Neural cell (in vitro differentiated cells): Measurements from ENCODE around the gene PRSS2. TPM values are rescaled to one million over a fixed set of nuclear protein-coding genes. Genes with fewer than 3 reads are reported as not detected.

ENCODE experiments used
- H2AFZ ChIP-seq: fragments of 200-600, 300-800 bp; sonication (generic), shearing (Covaris generic); 2 replicates; pipeline ENCODE4 v1.6.0; 2014; ENCODE audit warnings: low read depth, mild to moderate bottlenecking, antibody characterized with exemption, low read length, moderate library complexity
- H3F3A ChIP-seq: fragments of 200-600 bp; shearing (Covaris generic); 2 replicates; pipeline ENCODE4 v1.6.1; 2016; ENCODE audit warnings: mild to moderate bottlenecking, moderate library complexity, mixed read lengths, antibody characterized with exemption, low read length; ENCODE audit not compliant: insufficient read depth, poor library complexity, severe bottlenecking
- H3K27ac ChIP-seq: fragments of 200-600, 300-800 bp; sonication (generic), shearing (Covaris generic); 2 replicates; pipeline ENCODE4 v1.5.1; 2014; ENCODE audit warnings: mild to moderate bottlenecking, low read length, moderate library complexity
- H3K27me3 ChIP-seq: fragments of 300-800, 200-600 bp; sonication (generic), shearing (Covaris generic); 2 replicates; pipeline ENCODE4 v1.6.0; 2014; ENCODE audit warnings: mild to moderate bottlenecking, low read depth, low read length, moderate library complexity; ENCODE audit not compliant: insufficient read depth
- H3K36me3 ChIP-seq: fragments of 300-800, 200-600 bp; sonication (generic), shearing (Covaris generic); 2 replicates; pipeline ENCODE4 v1.5.1; 2014; ENCODE audit warnings: mild to moderate bottlenecking, antibody characterized with exemption, low read length, moderate library complexity; ENCODE audit not compliant: insufficient read depth
- H3K4me2 ChIP-seq: fragments of 300-800, 200-600 bp; sonication (generic), shearing (Covaris generic); 2 replicates; pipeline ENCODE4 v1.6.0; 2014; ENCODE audit warnings: mild to moderate bottlenecking, low read length
- H3K4me3 ChIP-seq: fragments of 300-800, 200-600 bp; sonication (generic), shearing (Covaris generic); 2 replicates; pipeline ENCODE4 v1.5.1; 2014; ENCODE audit warnings: mild to moderate bottlenecking, low read length, moderate library complexity
- H3K79me2 ChIP-seq: fragments of 200-600 bp; shearing (Covaris generic); replicated peaks from 2 replicates; pipeline ENCODE4 v1.6.0; 2014; ENCODE audit warnings: mild to moderate bottlenecking, low read length, moderate library complexity; ENCODE audit not compliant: insufficient read depth
- H3K9ac ChIP-seq: fragments of 300-800, 200-600 bp; sonication (generic), shearing (Covaris generic); 2 replicates; pipeline ENCODE4 v1.6.1; 2016; ENCODE audit warnings: mild to moderate bottlenecking, low read length, mixed read lengths
- H3K9me2 ChIP-seq: fragments of 200-600 bp; shearing (Covaris generic); 2 replicates; pipeline ENCODE4 v1.6.1; 2016; ENCODE audit warnings: mild to moderate bottlenecking, low read length, mixed read lengths; ENCODE audit not compliant: insufficient read depth
- H3K9me3 ChIP-seq: fragments of 200-600, 300-800 bp; sonication (generic), shearing (Covaris generic); 2 replicates; pipeline ENCODE4 v1.6.1; 2016; ENCODE audit warnings: mild to moderate bottlenecking, mixed run types, low read length, moderate library complexity, mixed read lengths
- H4K20me1 ChIP-seq: fragments of 200-600 bp; shearing (Covaris generic); 2 replicates; pipeline ENCODE4 v1.6.1; 2016; ENCODE audit warnings: mild to moderate bottlenecking, mixed run types; ENCODE audit not compliant: insufficient read depth
- CTCF ChIP-seq: fragments of 450-650 bp; IDR thresholded peaks from 2 replicates; pipeline ENCODE4 v1.5.1; 2014; ENCODE audit warnings: antibody characterized with exemption, mild to moderate bottlenecking, moderate library complexity; ENCODE audit not compliant: poor library complexity, severe bottlenecking
- EP300 ChIP-seq: fragments of 450-650 bp; conservative IDR thresholded peaks from 2 replicates; pipeline ENCODE4 v1.6.1; 2014; ENCODE audit warnings: antibody characterized with exemption, mild to moderate bottlenecking, moderate library complexity; ENCODE audit not compliant: poor library complexity, severe bottlenecking
- EZH2 ChIP-seq: fragments of 200-600, 300-800 bp; shearing (Covaris generic), sonication (generic); IDR thresholded peaks from 2 replicates; pipeline ENCODE4 v1.6.1; 2014; ENCODE audit warnings: antibody characterized with exemption, low read length, borderline replicate concordance, mild to moderate bottlenecking; ENCODE audit not compliant: insufficient read depth, poor library complexity, severe bottlenecking
- MXI1 ChIP-seq: fragments of 450-650 bp; conservative IDR thresholded peaks from 2 replicates; pipeline ENCODE4 v1.6.1; 2014; ENCODE audit warnings: antibody characterized with exemption, mild to moderate bottlenecking; ENCODE audit not compliant: poor library complexity, severe bottlenecking
- POLR2AphosphoS5 ChIP-seq: IDR thresholded peaks from 2 replicates; pipeline ENCODE4 v1.6.1; 2012
- RAD21 ChIP-seq: fragments of 450-650 bp; conservative IDR thresholded peaks from 2 replicates; pipeline ENCODE4 v1.6.1; 2014; ENCODE audit warnings: antibody characterized with exemption, mild to moderate bottlenecking, moderate library complexity
- REST ChIP-seq: IDR thresholded peaks from 2 replicates; pipeline ENCODE4 v1.6.1; 2012; ENCODE audit warnings: borderline replicate concordance
- SMC3 ChIP-seq: fragments of 450-650 bp; conservative IDR thresholded peaks from 2 replicates; pipeline ENCODE4 v1.6.1; 2014; ENCODE audit warnings: antibody characterized with exemption, mild to moderate bottlenecking, moderate library complexity; ENCODE audit not compliant: poor library complexity
- TAF1 ChIP-seq: IDR thresholded peaks from 2 replicates; pipeline ENCODE4 v1.6.1; 2012; ENCODE audit warnings: low read depth
- polyA plus RNA-seq: library from polyadenylated mRNA; depleted of rRNA; stranded (reverse); fragments of >200 nt; gene quantifications from 2 replicates; pipeline ENCODE4 v1.2.3, GENCODE V29; 2014

PRSS2 gene
- polyA plus RNA-seq, 1 donor from 2014 or later = not detected

- Histone ChIP-seq H3K27ac (no peak overlapping the region), H3K9me2 (no peaks in the 10 kb centered on the region), H3K9ac (no peak overlapping the region), H3K36me3 (no peaks in the 10 kb centered on the region), H3K4me2 (no peak overlapping the region), H3F3A (no peaks in the 10 kb centered on the region), H4K20me1 (no peaks in the 10 kb centered on the region), H3K79me2 (no peaks in the 10 kb centered on the region), H3K9me3 (no peaks in the 10 kb centered on the region), H3K4me3 (no peak overlapping the region), H2AFZ (no peak overlapping the region), H3K27me3 (no peaks in the 10 kb centered on the region)
- TF ChIP-seq SMC3 = no peak
- TF ChIP-seq TAF1 = no peak
- no peak for TF ChIP-seq POLR2AphosphoS5
- TF ChIP-seq CTCF = no peak
- no peak for TF ChIP-seq REST
- no peak for TF ChIP-seq EZH2
Measured at GRCh38 chr7:142806022-142806356, 35.2 kb downstream of the PRSS2 start.

DNA sequence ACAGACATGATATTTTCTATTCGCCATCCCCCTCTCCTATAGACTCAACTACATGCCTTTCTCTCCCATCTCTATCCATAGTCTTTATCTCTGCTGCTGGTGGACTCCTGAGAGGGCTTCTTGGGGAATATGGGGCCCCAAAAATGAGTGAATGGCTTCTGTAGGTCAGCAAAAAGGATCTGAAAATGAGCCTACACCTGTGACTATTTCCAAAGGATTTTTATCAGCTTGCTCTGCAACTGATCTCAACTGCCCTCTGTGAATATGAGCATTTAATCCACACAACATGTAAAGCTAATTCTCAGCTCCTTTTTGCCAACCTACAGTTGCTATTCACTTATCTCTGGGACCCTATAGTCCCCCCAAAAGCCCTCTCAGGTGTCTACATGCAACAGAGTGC, 36.2 kb downstream of the PRSS2 start:
- no peaks in the 10 kb centered on the region for H3K9me2 ChIP-seq
- no peak overlapping the region for H2AFZ ChIP-seq
- no peaks in the 10 kb centered on the region for H4K20me1 ChIP-seq
- no peaks in the 10 kb centered on the region for H3F3A ChIP-seq
- no peaks in the 10 kb centered on the region for H3K36me3 ChIP-seq
- H3K27ac ChIP-seq = no peak overlapping the region
- H3K4me3 ChIP-seq = no peak overlapping the region
- H3K79me2 ChIP-seq = no peaks in the 10 kb centered on the region
- TF ChIP-seq POLR2AphosphoS5 = no peak
- TF ChIP-seq SMC3 = no peak
- no peak for TF ChIP-seq TAF1
- no peak for TF ChIP-seq CTCF
- no peak for TF ChIP-seq EP300
- TF ChIP-seq REST = no peak
- no peak for TF ChIP-seq EZH2
- TF ChIP-seq MXI1 = no peak
- no peak for TF ChIP-seq RAD21
- no peak overlapping the region for H3K9ac ChIP-seq
- no peak overlapping the region for H3K4me2 ChIP-seq
- no peaks in the 10 kb centered on the region for H3K27me3 ChIP-seq
- H3K9me3 ChIP-seq = no peaks in the 10 kb centered on the region
